Caki2 (cell line): ENCODE measurements around the gene KRTAP19-5. TPM values are rescaled to one million over a fixed set of nuclear protein-coding genes. Genes with fewer than 3 reads are reported as not detected.

Experiments used
- total RNA-seq: library from RNA; depleted of rRNA; stranded (reverse); fragments of >200 nt; shearing (Covaris generic); gene quantifications from 2 replicates; pipeline ENCODE4 v1.2.3, GENCODE V29; 2014; ENCODE audit warnings: low replicate concordance; rRNA removed

KRTAP19-5 gene
- total RNA-seq, 1 experiment from 2014 or later: not detected

Other genes starting within 250 kb of the KRTAP19-5 start
- gene KRTAP24-1, start 219.2 kb downstream of the KRTAP19-5 start, total RNA-seq: not detected in 2 replicates
- gene KRTAP25-1, start 212.6 kb downstream of the KRTAP19-5 start, total RNA-seq: not detected in 2 replicates
- not detected in 2 replicates for gene KRTAP26-1, start 181.8 kb downstream of the KRTAP19-5 start, total RNA-seq
- gene KRTAP27-1, start 164.4 kb downstream of the KRTAP19-5 start, total RNA-seq: not detected in 2 replicates
- not detected in 2 replicates for gene KRTAP23-1, start 153.5 kb downstream of the KRTAP19-5 start, total RNA-seq
- not detected in 2 replicates for gene KRTAP13-2, start 129.9 kb downstream of the KRTAP19-5 start, total RNA-seq
- gene KRTAP13-1, start 106.1 kb downstream of the KRTAP19-5 start, total RNA-seq: not detected in 2 replicates
- gene KRTAP13-3, start 76.2 kb downstream of the KRTAP19-5 start, total RNA-seq: not detected in 2 replicates
- not detected in 2 replicates for gene KRTAP13-4, start 71.9 kb downstream of the KRTAP19-5 start, total RNA-seq
- gene KRTAP15-1, start 61.9 kb downstream of the KRTAP19-5 start, total RNA-seq: not detected in 2 replicates
- gene KRTAP19-1, start 21.8 kb downstream of the KRTAP19-5 start, total RNA-seq: not detected in 2 replicates
- gene KRTAP19-2, start 14.7 kb downstream of the KRTAP19-5 start, total RNA-seq: not detected in 2 replicates
- gene KRTAP19-3, start 10.1 kb downstream of the KRTAP19-5 start, total RNA-seq: not detected in 2 replicates
- not detected in 2 replicates for gene KRTAP19-4, start 5.0 kb downstream of the KRTAP19-5 start, total RNA-seq
- not detected in 2 replicates for gene KRTAP19-6, start 39.7 kb upstream of the KRTAP19-5 start, total RNA-seq
- gene KRTAP19-7, start 59.2 kb upstream of the KRTAP19-5 start, total RNA-seq: not detected in 2 replicates
- not detected in 2 replicates for gene KRTAP22-2, start 88.3 kb upstream of the KRTAP19-5 start, total RNA-seq
- gene KRTAP6-3, start 90.3 kb upstream of the KRTAP19-5 start, total RNA-seq: not detected in 2 replicates
- not detected in 2 replicates for gene KRTAP6-2, start 96.8 kb upstream of the KRTAP19-5 start, total RNA-seq
- not detected in 2 replicates for gene KRTAP22-1, start 98.9 kb upstream of the KRTAP19-5 start, total RNA-seq
- not detected in 2 replicates for gene KRTAP6-1, start 111.8 kb upstream of the KRTAP19-5 start, total RNA-seq
- gene KRTAP20-1, start 114.3 kb upstream of the KRTAP19-5 start, total RNA-seq: not detected in 2 replicates
- gene KRTAP20-4, start 118.5 kb upstream of the KRTAP19-5 start, total RNA-seq: not detected in 2 replicates
- gene KRTAP20-2, start 133.1 kb upstream of the KRTAP19-5 start, total RNA-seq: not detected in 2 replicates
- gene KRTAP20-3, start 140.7 kb upstream of the KRTAP19-5 start, total RNA-seq: not detected in 2 replicates
- not detected in 2 replicates for gene KRTAP21-3, start 216.6 kb upstream of the KRTAP19-5 start, total RNA-seq
- gene KRTAP21-2, start 245.1 kb upstream of the KRTAP19-5 start, total RNA-seq: not detected in 2 replicates